Esophagus muscularis mucosa (tissue), 3 donors: ENCODE results near the gene ZNF862.

Source experiments
- CTCF ChIP-seq, 3 experiments: fragments of 200-600 bp in 2 of 3; fragments of 450-650 bp in 1 of 3; sonication (generic) in 2 of 3; IDR thresholded peaks; one replicate each; pipeline ENCODE4 v1.5.1; 2017 to 2019; ENCODE audit warnings: antibody characterized with exemption in 3 of 3, mild to moderate bottlenecking in 2 of 3, moderate library complexity in 1 of 3
- POLR2A ChIP-seq: fragments of 450-650 bp; IDR thresholded peaks from one replicate; pipeline ENCODE4 v1.6.1; 2017; ENCODE audit warnings: antibody characterized with exemption, moderate library complexity, mild to moderate bottlenecking, low read depth

GRCh38 chr7:149817836-149818535 is 20.2 kb upstream of the ZNF862 start:
- TF ChIP-seq CTCF (IDR thresholded peaks at IDR 0.05) = no peak
- TF ChIP-seq POLR2A = no peak
